ENCODE results near the gene RRAGB. TPM values are rescaled to one million over a fixed set of nuclear protein-coding genes. Genes with fewer than 3 reads are reported as not detected.

RRAGB gene
- total and polyA plus RNA-seq, 8 donors, result 9.2 to 56.5 (median 27.7) TPM

DNA sequence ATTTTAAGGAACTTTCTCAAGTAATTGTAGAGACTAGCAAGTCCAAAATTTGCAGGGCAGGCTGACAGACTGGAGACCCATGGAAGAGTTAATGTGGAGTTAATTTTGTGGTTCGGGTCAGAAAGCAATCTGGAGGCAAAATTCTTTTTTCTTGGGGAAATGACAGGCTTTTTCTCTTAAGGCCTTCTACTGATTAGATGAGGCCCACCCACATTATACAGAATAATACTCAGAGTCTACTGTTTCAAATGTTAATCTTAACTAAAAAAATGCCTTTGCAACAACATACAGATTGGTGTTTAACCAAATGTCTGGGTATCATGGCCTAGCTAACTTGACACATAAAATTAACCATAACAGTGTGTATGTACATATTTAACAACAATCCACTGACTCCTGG lies 32.7 kb downstream of the RRAGB start:
- intact Hi-C loops (cut with DNase I; ENCODE audit: low total_unique reads), result no loop called here
- H3K27me3 ChIP-seq, result no peaks in the 10 kb centered on the region

GRCh38 chrX:55754861-55755294 lies 37.3 kb downstream of the RRAGB start:
- intact Hi-C loops (cut with DNase I; ENCODE audit: low total_unique reads), result no loop called here
- H3K4me1 ChIP-seq, result no peaks in the 10 kb centered on the region
- H3K36me3 ChIP-seq, result peaks cover 0 to 62% (median 54%) of the 10 kb centered on the region in 4 donors
- no peaks in the 10 kb centered on the region for H3K27me3 ChIP-seq
- no peak overlapping the region for H3K27ac ChIP-seq
- DNase-seq, result no peak
- no peak overlapping the region for H3K4me3 ChIP-seq
- no peaks in the 10 kb centered on the region for H3K9me3 ChIP-seq
- 78 to 96% (median 84%) methylated on average over 3 of the region's 3 CpGs for WGBS, 5 donors
- TF ChIP-seq EP300 (IDR thresholded peaks at IDR 0.05) (no peak), POLR2AphosphoS5 (IDR thresholded peaks at IDR 0.05) (no peak), POLR2A (IDR thresholded peaks at IDR 0.05) (no peak), CTCF (IDR thresholded peaks at IDR 0.05) (no peak)

More for the DNA sequence above, 32.7 kb downstream of the RRAGB start:
- no peak overlapping the region for H3K4me3 ChIP-seq
- no peaks in the 10 kb centered on the region for H3K4me1 ChIP-seq
- no peak overlapping the region for H3K27ac ChIP-seq
- TF ChIP-seq EP300 (IDR thresholded peaks at IDR 0.05) (no peak), CTCF (IDR thresholded peaks at IDR 0.05) (no peak), POLR2AphosphoS5 (IDR thresholded peaks at IDR 0.05) (no peak), POLR2A (IDR thresholded peaks at IDR 0.05) (no peak)
- peaks cover 0 to 62% (median 52%) of the 10 kb centered on the region in 4 donors for H3K36me3 ChIP-seq
- 68 to 100% (median 90%) methylated on average over 1 of the region's 1 CpG for WGBS, 5 donors
- no peaks in the 10 kb centered on the region for H3K9me3 ChIP-seq
- no peak for DNase-seq

DNA sequence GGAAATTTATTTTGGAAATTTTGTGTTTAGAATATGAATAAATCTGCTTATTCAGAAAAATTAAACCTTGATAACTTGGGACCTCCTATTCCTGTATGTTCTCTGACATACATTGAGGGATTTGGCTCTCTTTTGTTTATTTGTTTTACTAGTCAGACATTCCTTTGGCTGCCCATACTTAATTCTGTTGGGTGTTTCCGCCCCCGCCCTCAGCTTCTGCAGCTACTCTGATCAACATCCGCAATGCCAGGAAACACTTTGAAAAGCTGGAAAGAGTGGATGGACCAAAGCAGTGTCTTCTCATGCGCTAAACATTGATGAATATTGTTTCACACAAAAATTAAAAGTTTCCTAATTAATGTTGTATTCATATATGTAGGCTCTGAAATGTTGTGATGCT lies 40.5 kb downstream of the RRAGB start:
- 80 to 92% (median 86%) methylated on average over 4 of the region's 4 CpGs for WGBS, 5 donors
- Histone ChIP-seq H3K27ac (no peak overlapping the region), H3K4me1 (no peaks in the 10 kb centered on the region), H3K9me3 (peaks cover 0 to 4% (median 0%) of the 10 kb centered on the region in 4 donors), H3K4me3 (no peak overlapping the region), H3K36me3 (peaks cover 0 to 55% (median 44%) of the 10 kb centered on the region in 4 donors), H3K27me3 (no peaks in the 10 kb centered on the region)
- intact Hi-C loops (cut with DNase I; ENCODE audit: low total_unique reads), result no loop called here
- no peak for DNase-seq
- TF ChIP-seq EP300 (IDR thresholded peaks at IDR 0.05) (no peak), POLR2A (IDR thresholded peaks at IDR 0.05) (no peak), CTCF (IDR thresholded peaks at IDR 0.05) (no peak), POLR2AphosphoS5 (IDR thresholded peaks at IDR 0.05) (no peak)

DNA sequence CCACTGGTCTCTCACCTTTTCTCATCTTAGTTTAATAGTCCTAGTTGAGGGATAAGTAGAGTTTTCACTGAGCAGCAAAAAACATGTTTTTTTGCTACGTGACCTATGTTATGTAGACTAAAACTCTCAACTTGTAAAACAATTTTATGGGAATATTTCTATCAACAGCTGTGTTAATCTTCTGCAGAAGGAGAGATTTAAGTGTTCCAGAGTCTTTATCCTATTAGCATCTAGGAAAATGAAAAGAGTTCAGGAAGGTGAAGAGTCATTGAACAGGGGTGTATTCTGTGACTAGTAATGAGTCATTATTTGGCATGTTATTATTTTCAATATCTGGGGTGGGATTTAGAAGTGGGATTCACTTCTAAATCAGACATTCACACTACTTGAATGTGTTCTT lies 41.9 kb downstream of the RRAGB start:
- intact Hi-C loops (cut with DNase I; ENCODE audit: low total_unique reads), result no loop called here

More for the DNA sequence above, 41.9 kb downstream of the RRAGB start:
- Histone ChIP-seq H3K4me1 (no peaks in the 10 kb centered on the region), H3K9me3 (peaks cover 0 to 4% (median 0%) of the 10 kb centered on the region in 4 donors), H3K27me3 (no peaks in the 10 kb centered on the region), H3K36me3 (peaks cover 0 to 40% (median 30%) of the 10 kb centered on the region in 4 donors), H3K4me3 (no peak overlapping the region), H3K27ac (no peak overlapping the region)
- DNase-seq, result no peak
- no peak for TF ChIP-seq POLR2A (IDR thresholded peaks at IDR 0.05)
- no peak for TF ChIP-seq CTCF (IDR thresholded peaks at IDR 0.05)
- TF ChIP-seq POLR2AphosphoS5 (IDR thresholded peaks at IDR 0.05), result no peak
- TF ChIP-seq EP300 (IDR thresholded peaks at IDR 0.05), result no peak
- 72 to 100% (median 89%) methylated on average over 1 of the region's 1 CpG for WGBS, 5 donors
